Measurements from ENCODE around the gene TLE7. TPM values are rescaled to one million over a fixed set of nuclear protein-coding genes. Genes with fewer than 3 reads are reported as not detected.

Gene TLE7
- total RNA-seq, 1 donor from 2014 or later: not detected

Other genes starting within 250 kb of the TLE7 start
- gene HYDIN, start 211.3 kb downstream of the TLE7 start, total RNA-seq: 0.28 TPM
- gene CMTR2, start 152.7 kb downstream of the TLE7 start, total RNA-seq: 9.3 TPM
- not detected for gene CALB2, start 83.3 kb downstream of the TLE7 start, total RNA-seq
- 2.5 TPM for gene ZNF23, start 20.2 kb upstream of the TLE7 start, total RNA-seq
- gene ZNF19, start 47.3 kb upstream of the TLE7 start, total RNA-seq: 3.8 TPM
- 3.9 TPM for gene CHST4, start 84.4 kb upstream of the TLE7 start, total RNA-seq
- 2,689 TPM for gene TAT, start 135.0 kb upstream of the TLE7 start, total RNA-seq
- 6.0 TPM for gene MARVELD3, start 184.1 kb upstream of the TLE7 start, total RNA-seq

Measured in left lobe of liver (tissue), 1 donor.